ENCODE data around the gene NAPB. TPM values are rescaled to one million over a fixed set of nuclear protein-coding genes. Genes with fewer than 3 reads are reported as not detected.
A peak's percentile ranks its signal among the peaks of the same experiment; 100 is the strongest.

The NAPB gene
- polyA plus RNA-seq, 2 of the 4 experiments (the other 2 are of a cell fraction) = 6.2 to 12.7 TPM

GRCh38 chr20:23361476-23362391, 59.6 kb downstream of the NAPB start, which contains the start of gene GZF1 (continued):
- peak; percentile 94 for TF ChIP-seq BCL3 (IDR thresholded peaks at IDR 0.05)
- peak; percentile 11 for TF ChIP-seq REST (IDR thresholded peaks at IDR 0.05)
- peak; percentile 94 for TF ChIP-seq BHLHE40 (IDR thresholded peaks at IDR 0.05; ENCODE audit: low read depth, low read length)
- peak; percentile 84 for TF ChIP-seq HES2 (IDR thresholded peaks at IDR 0.05)
- TF ChIP-seq CEBPB (IDR thresholded peaks at IDR 0.05) = peak; percentile 100
- TF ChIP-seq POLR2AphosphoS2 (conservative IDR thresholded peaks at IDR 0.05; ENCODE audit: low read length) = no peak
- peak; percentile 97 for TF ChIP-seq PHF8 (IDR thresholded peaks at IDR 0.05; ENCODE audit: borderline replicate concordance, low read depth)

GRCh38 chr20:23361119-23361475, 60.2 kb downstream of the NAPB start:
- DNase-seq (ENCODE audit: low read depth in 1 of 2, low spot score in 1 of 2) (peak; percentile 30 to 49), FAIRE-seq (no peak), ATAC-seq (no peak)
- ChIA-PET CTCF (interaction anchor here (1.0 to 2.1 kb wide), 4 partner anchors 11 to 60 kb away, joined by 4 to 6 read pairs (median 5); partner anchors contain the start of genes NAPB and NXT1), POLR2A (interaction anchor here (1.0 to 5.7 kb wide), 6 partner anchors 8 to 644 kb away, joined by 3 to 92 read pairs (median 4); partner anchors contain the start of genes CST3, NAPB and NXT1)
- WGBS (ENCODE audit: missing lambda C conversion rate) = 12% methylated on average over 8 of the region's 8 CpGs
- peak overlapping the region; percentile 82 for H3K4me2 ChIP-seq
- peak overlapping the region; percentile 92 to 96 for H3K27ac ChIP-seq
- H3K4me3 ChIP-seq = peak overlapping the region; percentile 59
- H3K4me1 ChIP-seq = peaks cover 32% of the 10 kb centered on the region
- no peaks in the 10 kb centered on the region for H3K9me3 ChIP-seq
- TF ChIP-seq ZFP36 (IDR thresholded peaks at IDR 0.05; ENCODE audit: borderline replicate concordance, partially characterized antibody) (no peak), PHF8 (IDR thresholded peaks at IDR 0.05; ENCODE audit: borderline replicate concordance, low read depth) (no peak), MAFK (IDR thresholded peaks at IDR 0.05; ENCODE audit: partially characterized antibody) (peak; percentile 96)

GRCh38 chr20:23360531-23360930, 60.8 kb downstream of the NAPB start:
- peak overlapping the region; percentile 92 to 96 for H3K27ac ChIP-seq
- TF ChIP-seq TFCP2L1 (CRISPR knock-in tag; IDR thresholded peaks at IDR 0.05) (0 out of 2 replicates have a peak, but pooled peaks have one; percentile 17), CBX2 (IDR thresholded peaks at IDR 0.05; ENCODE audit: borderline replicate concordance, low read depth) (no peak)
- CTCF ChIA-PET = interaction anchor here (0.7 to 1.1 kb wide), 3 partner anchors 60 to 800 kb away, joined by 3 to 4 read pairs (median 4); no protein-coding TSS in a partner anchor
- H3K4me2 ChIP-seq = peak overlapping the region; percentile 82
- no peak for ATAC-seq
- DNase-seq (ENCODE audit: low read depth in 1 of 2, low spot score in 1 of 2) = no peak
- WGBS (ENCODE audit: missing lambda C conversion rate) = 66% methylated on average over 1 of the region's 1 CpG
- H3K4me3 ChIP-seq = peak overlapping the region; percentile 59; the same call in 2 of the 3 replicates
- no peaks in the 10 kb centered on the region for H3K9me3 ChIP-seq
- POLR2A ChIA-PET = interaction anchor here (1.2 to 5.7 kb wide), 3 partner anchors 8 to 61 kb away, joined by 4 to 92 read pairs (median 8); partner anchors contain the start of genes NAPB and NXT1
- FAIRE-seq = no peak
- H3K4me1 ChIP-seq = peaks cover 30% of the 10 kb centered on the region

Measured in A549 (cell line).